ENCODE measurements around the gene CLK2.
"Not testable (repeated sequence)": the region's sequence is repeated elsewhere in the genome, so short reads cannot be mapped to it uniquely, and the experiment has no call there.

The CLK2 gene

DNA sequence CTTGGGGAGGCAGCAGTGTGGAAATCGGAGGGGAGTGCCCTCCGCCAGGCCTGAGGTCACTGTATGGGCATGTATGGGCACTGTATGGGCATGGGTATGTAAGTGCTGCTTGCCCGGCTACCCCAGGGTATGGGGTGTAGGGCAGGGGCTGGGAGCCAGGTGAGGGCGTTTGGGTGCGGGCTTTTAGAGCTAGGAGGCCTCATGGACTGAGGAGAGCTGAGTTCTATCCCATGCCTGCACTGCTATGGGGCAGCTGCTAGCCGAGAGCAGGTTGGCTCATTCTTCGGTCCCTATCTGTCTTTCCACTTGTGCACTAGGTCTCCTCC, 22.6 kb upstream of the CLK2 start:
- DNase-seq: no peak

- DNase-seq: no peak
Observed at GRCh38 chr1:155295183-155295941, 22.1 kb upstream of the CLK2 start.

GRCh38 chr1:155294520-155295182, 21.3 kb upstream of the CLK2 start:
- DNase-seq: no peak

DNA sequence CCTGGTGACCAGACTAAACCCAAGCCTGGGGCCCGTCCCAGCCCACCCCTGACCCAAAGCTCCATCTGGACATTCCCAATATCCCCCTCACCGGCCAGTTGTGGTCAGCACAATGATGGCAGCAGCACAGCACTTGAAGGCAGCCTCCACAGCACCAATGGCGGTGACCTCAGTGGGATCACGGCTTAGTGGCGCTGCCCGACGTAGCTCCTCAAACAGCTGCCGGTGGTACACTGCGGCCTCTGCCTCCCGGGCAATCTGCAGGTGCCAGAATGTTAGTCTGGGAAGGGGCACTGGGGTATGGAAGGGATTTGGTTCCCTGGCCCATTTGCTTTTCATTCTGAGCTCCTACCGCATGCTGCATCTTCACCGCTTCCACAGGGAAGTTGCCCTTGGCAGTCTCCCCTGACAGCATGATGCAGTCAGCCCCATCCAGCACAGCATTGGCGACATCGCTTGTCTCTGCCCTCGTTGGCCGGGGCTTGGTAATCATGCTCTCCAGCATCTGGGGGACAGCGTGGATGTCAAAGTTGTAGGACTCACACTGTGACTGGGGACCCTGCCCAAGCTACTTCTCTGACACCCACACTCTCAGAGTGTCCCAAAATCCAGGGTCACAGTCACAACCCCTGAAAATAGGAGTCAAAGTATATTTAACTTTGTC, 19.9 kb upstream of the CLK2 start:
- no peak for DNase-seq

DNA sequence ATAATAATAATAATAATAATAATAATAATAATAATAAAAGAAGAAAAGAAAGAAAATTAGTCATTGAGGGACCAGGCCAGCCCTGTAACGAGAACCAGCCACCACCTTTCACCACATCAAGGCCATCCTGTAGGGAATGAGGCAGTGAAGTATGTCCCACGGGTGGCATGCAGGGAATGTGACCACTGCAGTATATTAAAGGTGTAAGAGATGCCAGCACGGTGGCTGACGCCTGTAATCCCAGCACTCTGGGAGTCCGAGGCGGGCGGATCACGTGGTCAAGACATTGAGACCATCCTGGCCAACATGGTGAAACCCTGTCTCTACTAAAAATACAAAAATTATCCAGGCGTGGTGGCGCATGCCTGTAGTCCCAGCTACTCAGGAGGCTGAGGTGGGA, 17.7 kb upstream of the CLK2 start:
- not testable (repeated sequence) for DNase-seq

- DNase-seq: no peak
Observed at GRCh38 chr1:155287987-155288543, 14.8 kb upstream of the CLK2 start.

- no peak for DNase-seq
Observed at GRCh38 chr1:155286544-155286943, 13.2 kb upstream of the CLK2 start.

GRCh38 chr1:155285631-155286044, 12.3 kb upstream of the CLK2 start:
- no peak for DNase-seq

DNA sequence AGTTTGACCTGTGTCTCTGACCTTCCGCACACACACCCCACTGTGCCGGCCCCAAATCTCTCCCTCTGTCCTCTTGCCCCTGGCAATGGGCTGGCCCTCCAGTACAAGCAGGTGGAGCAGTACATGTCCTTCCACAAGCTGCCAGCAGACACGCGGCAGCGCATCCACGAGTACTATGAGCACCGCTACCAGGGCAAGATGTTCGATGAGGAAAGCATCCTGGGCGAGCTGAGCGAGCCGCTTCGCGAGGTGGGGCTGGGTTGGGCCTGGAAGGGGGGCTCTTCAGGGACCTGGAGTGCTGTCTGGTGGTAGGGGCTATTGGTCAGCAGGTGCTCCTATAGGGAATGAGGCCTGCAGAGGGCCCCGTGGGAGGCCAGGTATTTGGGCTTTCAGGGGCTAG, 11.8 kb upstream of the CLK2 start:
- no peak for DNase-seq

- DNase-seq: no peak
Observed at GRCh38 chr1:155284476-155284875, 11.2 kb upstream of the CLK2 start.

- no peak for DNase-seq
Observed at GRCh38 chr1:155282488-155283091, 9.3 kb upstream of the CLK2 start.

DNA sequence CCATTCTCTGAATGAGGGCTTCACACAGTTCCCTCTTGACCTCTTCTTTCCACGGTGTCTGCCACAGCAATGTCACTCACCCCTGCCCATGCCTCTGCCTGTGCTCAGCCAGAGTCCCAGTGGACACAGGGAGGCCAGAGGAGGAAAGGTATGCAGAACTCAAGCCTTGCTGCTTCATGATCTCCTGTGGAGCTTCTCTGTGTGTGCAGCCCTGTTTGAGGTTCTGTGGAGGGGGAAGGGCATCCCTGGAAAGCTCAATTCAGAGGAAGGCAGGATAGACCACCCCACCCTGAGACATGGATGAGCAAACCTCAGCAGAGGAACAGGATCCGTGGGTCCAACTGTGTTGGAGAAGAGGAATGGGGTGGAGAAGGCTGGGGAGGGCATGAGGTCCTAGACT, 6.0 kb upstream of the CLK2 start:
- no peak for DNase-seq

DNA sequence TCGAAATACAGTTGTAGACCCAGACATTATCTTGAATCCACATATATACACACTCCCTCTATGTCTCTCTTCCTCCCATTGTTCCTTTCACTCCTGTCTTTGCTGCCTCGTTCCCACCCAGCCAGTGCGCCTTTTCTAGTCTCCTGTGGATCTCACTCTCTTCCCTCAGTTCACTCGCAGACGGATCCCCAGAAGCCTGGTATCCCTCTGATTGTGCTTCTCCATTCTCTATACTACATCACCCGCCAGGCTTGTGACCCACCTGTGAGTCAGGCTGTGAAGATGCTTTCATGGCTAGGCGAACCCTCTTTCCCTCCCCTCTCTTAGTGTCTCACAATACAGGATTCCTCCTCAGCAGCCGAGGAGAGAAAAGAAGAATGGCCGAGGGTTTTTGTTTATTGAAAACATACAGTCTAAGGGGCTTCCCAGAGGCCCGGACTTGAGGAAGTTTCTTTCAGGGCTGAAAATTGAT, 5.4 kb upstream of the CLK2 start:
- no peak for DNase-seq

DNA sequence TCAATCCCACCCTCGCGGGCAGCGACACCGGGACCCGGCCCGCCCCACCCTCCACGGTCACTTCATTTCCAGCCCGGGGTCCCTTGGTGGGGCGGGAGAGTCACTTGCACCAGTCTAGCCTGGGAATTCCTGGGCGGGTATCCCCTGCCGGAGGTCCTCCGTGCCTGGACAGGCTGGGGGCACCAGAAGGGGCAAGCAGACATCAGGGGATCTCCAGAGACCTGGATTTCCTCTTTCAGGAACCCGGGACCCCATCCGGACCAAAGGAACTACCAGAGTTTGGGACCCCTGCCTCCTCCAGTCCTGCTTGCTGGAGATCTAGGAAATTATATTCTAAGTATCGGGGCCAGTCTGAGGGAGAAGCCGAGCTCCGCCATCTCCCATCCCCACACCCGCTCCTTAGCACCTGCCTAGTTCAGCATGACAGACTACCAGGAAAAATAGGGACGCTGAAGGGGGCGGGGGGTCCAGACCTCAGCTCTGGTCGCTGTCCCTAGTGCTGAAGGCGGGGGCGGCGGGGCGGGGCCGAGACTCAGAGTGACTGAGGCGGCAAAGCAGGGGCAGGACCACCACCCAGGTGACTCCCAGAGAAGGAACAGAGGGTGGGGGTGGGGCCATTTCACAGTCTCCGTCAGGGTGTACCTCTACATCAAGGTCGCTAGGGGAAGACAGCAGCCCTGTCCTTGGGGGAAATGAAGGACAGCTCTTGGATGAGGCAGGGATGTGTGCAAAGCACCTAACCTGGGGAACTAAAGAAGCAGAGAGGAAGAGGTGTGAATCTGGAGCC, 4.8 kb upstream of the CLK2 start:
- peak; percentile 76 for DNase-seq

DNA sequence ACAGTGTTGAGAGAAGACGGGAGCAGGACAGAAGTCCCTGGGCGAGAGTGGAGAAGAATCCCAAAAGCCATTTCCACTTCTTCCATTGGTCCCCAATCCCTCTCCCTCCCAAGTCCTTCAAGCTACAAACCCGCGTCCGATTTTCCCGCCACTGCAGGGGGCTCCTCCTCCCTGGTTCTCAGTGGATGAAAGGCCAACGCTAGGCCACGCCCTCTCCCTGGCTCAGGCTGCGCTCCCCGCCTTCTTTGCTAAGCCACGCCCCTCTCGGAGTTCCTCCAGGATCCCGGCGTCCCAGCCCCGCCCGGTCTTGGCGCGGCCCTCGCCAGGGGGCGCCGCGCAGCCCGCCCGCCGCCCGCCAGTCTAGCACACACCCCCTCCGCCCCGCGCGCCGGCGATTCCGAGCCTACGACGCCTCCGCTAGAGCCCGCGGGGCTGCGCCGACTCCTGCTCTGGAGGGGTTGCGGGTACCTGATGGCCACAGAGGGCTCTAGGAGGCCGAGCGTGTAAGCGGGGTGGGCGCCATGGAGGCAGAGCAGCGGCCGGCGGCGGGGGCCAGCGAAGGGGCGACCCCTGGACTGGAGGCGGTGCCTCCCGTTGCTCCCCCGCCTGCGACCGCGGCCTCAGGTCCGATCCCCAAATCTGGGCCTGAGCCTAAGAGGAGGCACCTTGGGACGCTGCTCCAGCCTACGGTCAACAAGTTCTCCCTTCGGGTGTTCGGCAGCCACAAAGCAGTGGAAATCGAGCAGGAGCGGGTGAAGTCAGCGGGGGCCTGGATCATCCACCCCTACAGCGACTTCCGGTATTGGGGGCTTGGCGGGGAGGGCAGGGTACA, 4.0 kb upstream of the CLK2 start, which contains the start of gene HCN3:
HCN3 (plus strand) TSS at position 394 of the 832 bp plus-strand sequence; CDS start at position 522, 128 bp downstream.
- peak; percentile 95 for DNase-seq

- DNase-seq: no peak
Observed at GRCh38 chr1:155272466-155273342, 600 bp downstream of the CLK2 start.

DNA sequence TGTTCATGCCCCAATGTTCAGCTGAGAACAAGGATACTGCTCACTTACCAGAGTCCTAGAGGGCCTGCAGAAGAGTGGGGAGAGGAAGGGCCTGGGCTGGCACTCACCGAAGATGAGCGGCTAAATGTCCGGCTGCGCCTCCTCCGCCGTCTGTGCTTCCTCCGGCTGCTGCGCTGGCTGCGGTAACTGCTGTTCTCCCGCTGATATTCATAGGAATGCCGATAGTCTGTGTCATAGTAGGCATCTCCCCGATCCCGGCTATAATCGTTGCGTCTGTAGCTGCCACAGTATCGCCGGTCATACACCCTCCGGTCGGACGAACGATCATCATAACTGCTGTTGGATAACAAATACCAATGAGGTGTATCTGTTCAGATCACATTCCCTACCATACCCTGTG, 3.9 kb downstream of the CLK2 start:
- no peak for DNase-seq

DNA sequence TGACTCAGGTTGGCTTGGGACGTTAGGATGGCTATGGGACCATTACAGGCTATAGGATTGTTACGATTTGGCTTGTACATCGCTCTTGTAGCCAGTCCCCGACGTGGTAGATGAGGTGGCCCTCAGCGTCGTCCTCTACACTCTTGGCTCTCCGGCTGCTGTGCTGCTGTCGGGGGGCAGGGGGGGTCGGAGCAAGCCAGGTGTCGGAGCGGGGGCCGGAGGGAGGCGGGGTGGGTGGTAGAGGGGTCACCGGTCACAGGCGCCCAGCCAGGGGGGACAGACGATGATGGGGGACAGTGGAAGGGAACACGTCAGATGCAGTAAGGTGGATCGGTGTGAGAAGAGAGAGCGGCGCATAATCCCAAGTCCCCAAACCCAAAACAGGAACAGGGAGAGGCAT, 4.7 kb downstream of the CLK2 start:
- DNase-seq: no peak

GRCh38 chr1:155267373-155267772, 5.9 kb downstream of the CLK2 start:
- DNase-seq: no peak

- no peak for DNase-seq
Observed at GRCh38 chr1:155266553-155266952, 6.8 kb downstream of the CLK2 start.
